GM23338 (cell line): ENCODE data around the gene FOXC2. TPM values are rescaled to one million over a fixed set of nuclear protein-coding genes. Genes with fewer than 3 reads are reported as not detected.

Source experiments
- ATAC-seq: fragments of 200-7000 bp; cut with Tn5 transposase; 3 replicates; pipeline ENCODE4 v1.9.1; 2020
- DNase-seq: peaks from one replicate; pipeline ENCODE4 v3.0.0-alpha.2; 2015; ENCODE audit warnings: low spot score
- H2AFZ ChIP-seq: fragments of 200-600 bp; sonication (generic); 2 replicates; pipeline ENCODE4 v1.8.0; 2016; ENCODE audit warnings: antibody characterized with exemption, mild to moderate bottlenecking, moderate library complexity
- H3F3A ChIP-seq: fragments of 200-600 bp; sonication (generic); replicated peaks from 2 replicates; pipeline ENCODE4 v1.8.0; 2017; ENCODE audit warnings: antibody characterized with exemption, mixed run types, low read depth
- H3K27ac ChIP-seq: fragments of 200-600 bp; sonication (generic); 2 replicates; pipeline ENCODE4 v1.6.1; 2016; ENCODE audit warnings: low read depth
- H3K27me3 ChIP-seq: fragments of 200-600 bp; sonication (generic); 2 replicates; pipeline ENCODE4 v1.8.0; 2016; ENCODE audit warnings: mild to moderate bottlenecking, mixed run types, moderate library complexity; ENCODE audit not compliant: insufficient read depth
- H3K36me3 ChIP-seq: fragments of 200-600 bp; sonication (generic); 2 replicates; pipeline ENCODE4 v1.8.0; 2016; ENCODE audit warnings: mild to moderate bottlenecking; ENCODE audit not compliant: insufficient read depth
- H3K4me1 ChIP-seq: fragments of 200-600 bp; sonication (generic); 2 replicates; pipeline ENCODE4 v1.8.0; 2016; ENCODE audit warnings: mild to moderate bottlenecking, moderate library complexity; ENCODE audit not compliant: insufficient read depth
- H3K4me2 ChIP-seq: fragments of 200-600 bp; sonication (generic); 2 replicates; pipeline ENCODE4 v1.7.1; 2017; ENCODE audit warnings: mixed run types
- H3K4me3 ChIP-seq: fragments of 200-600 bp; sonication (generic); 2 replicates; pipeline ENCODE4 v1.6.1; 2016; ENCODE audit warnings: mixed run types
- H3K79me2 ChIP-seq: fragments of 200-600 bp; sonication (generic); replicated peaks from 2 replicates; pipeline ENCODE4 v1.8.0; 2017; ENCODE audit warnings: mild to moderate bottlenecking; ENCODE audit not compliant: insufficient read depth
- H3K9me2 ChIP-seq: fragments of 200-600 bp; sonication (generic); 2 replicates; pipeline ENCODE4 v1.8.0; 2017; ENCODE audit not compliant: insufficient read depth
- H4K20me1 ChIP-seq: fragments of 200-600 bp; sonication (generic); replicated peaks from 2 replicates; pipeline ENCODE4 v1.8.0; 2017; ENCODE audit warnings: mild to moderate bottlenecking; ENCODE audit not compliant: insufficient read depth
- H3K27ac Mint-ChIP-seq: 2 replicates; pipeline ENCODE4 v1.8.0; 2020; ENCODE audit warnings: inconsistent platforms, mild to moderate bottlenecking, moderate library complexity, mixed read lengths
- H3K27me3 Mint-ChIP-seq: 3 replicates; pipeline ENCODE4 v1.8.0; 2022; ENCODE audit warnings: low read depth, mild to moderate bottlenecking, moderate library complexity, mixed read lengths, inconsistent platforms; ENCODE audit not compliant: insufficient read depth, poor library complexity
- H3K36me3 Mint-ChIP-seq: 3 replicates; pipeline ENCODE4 v1.8.0; 2021; ENCODE audit warnings: low read depth, mild to moderate bottlenecking, inconsistent platforms, moderate library complexity, mixed read lengths
- H3K4me1 Mint-ChIP-seq: 3 replicates; pipeline ENCODE4 v1.8.0; 2020; ENCODE audit warnings: mild to moderate bottlenecking, inconsistent platforms, mixed read lengths
- H3K4me3 Mint-ChIP-seq: 3 replicates; pipeline ENCODE4 v1.8.0; 2021; ENCODE audit warnings: moderate library complexity, mild to moderate bottlenecking, inconsistent platforms, mixed read lengths
- H3K9me3 Mint-ChIP-seq: 3 replicates; pipeline ENCODE4 v1.8.0; 2020; ENCODE audit warnings: moderate library complexity, mild to moderate bottlenecking, inconsistent platforms, mixed read lengths
- CREB1 ChIP-seq: fragments of 250-450 bp; sonication (Bioruptor Pico); IDR thresholded peaks from 2 replicates; pipeline ENCODE4 v1.5.0; 2020; ENCODE audit warnings: low read depth, mild to moderate bottlenecking, moderate library complexity
- CTCF ChIP-seq, 2 experiments: fragments of 200-600 bp in 1 of 2; sonication (generic) in 1 of 2; conservative IDR thresholded peaks; 2 replicates each; pipeline versions ENCODE4 v1.5.1 to v1.6.1; 2016 to 2017; ENCODE audit warnings: antibody characterized with exemption in 2 of 2, low read depth in 2 of 2, mild to moderate bottlenecking in 2 of 2, moderate library complexity in 1 of 2
- ETS1 ChIP-seq: IDR thresholded peaks from 2 replicates; pipeline ENCODE4 v1.6.1; 2016; ENCODE audit warnings: antibody characterized with exemption
- EZH2 ChIP-seq: fragments of 200-600 bp; sonication (generic); IDR thresholded peaks from one replicate; pipeline ENCODE4 v1.8.0; 2017; ENCODE audit warnings: antibody characterized with exemption, mild to moderate bottlenecking, low read depth; ENCODE audit not compliant: unreplicated experiment
- EZH2phosphoT487 ChIP-seq: fragments of 200-600 bp; sonication (generic); IDR thresholded peaks from one replicate; pipeline ENCODE4 v1.8.1; 2018; ENCODE audit warnings: antibody characterized with exemption; ENCODE audit not compliant: unreplicated experiment
- JUNB ChIP-seq: IDR thresholded peaks from one replicate; pipeline ENCODE4 v1.6.1; 2016; ENCODE audit warnings: antibody characterized with exemption; ENCODE audit not compliant: unreplicated experiment
- NANOG ChIP-seq: IDR thresholded peaks from 2 replicates; pipeline ENCODE4 v1.6.1; 2016; ENCODE audit warnings: antibody characterized with exemption, borderline replicate concordance
- POLR2AphosphoS5 ChIP-seq: IDR thresholded peaks from 2 replicates; pipeline ENCODE4 v1.6.1; 2016; ENCODE audit warnings: antibody characterized with exemption, low read depth
- REST ChIP-seq: IDR thresholded peaks from one replicate; pipeline ENCODE4 v1.6.1; 2018; ENCODE audit warnings: antibody characterized with exemption; ENCODE audit not compliant: unreplicated experiment
- STAT1 ChIP-seq: IDR thresholded peaks from one replicate; pipeline ENCODE4 v1.6.1; 2016; ENCODE audit warnings: antibody characterized with exemption; ENCODE audit not compliant: unreplicated experiment
- ZNF114 ChIP-seq: fragments of 250-450 bp; sonication (Bioruptor Pico); IDR thresholded peaks from 2 replicates; pipeline ENCODE4 v1.5.0; 2020; ENCODE audit warnings: mild to moderate bottlenecking, moderate library complexity
- ZNF331 ChIP-seq: fragments of 250-450 bp; sonication (Bioruptor Pico); IDR thresholded peaks from 2 replicates; pipeline ENCODE4 v1.5.0; 2020; ENCODE audit warnings: low read depth, mild to moderate bottlenecking, moderate library complexity
- polyA plus RNA-seq: library from polyadenylated mRNA; unstranded; fragments of >200 nt; fragmentation: Nextera tagmentation; extraction: Ambion mirVana; gene quantifications from 2 replicates; pipeline ENCODE4 v1.2.1, GENCODE V29; 2016
- total RNA-seq: library from RNA; depleted of rRNA; stranded (reverse); fragments of >200 nt; shearing (Covaris generic); gene quantifications from 2 replicates; pipeline ENCODE4 v1.2.3, GENCODE V29; 2014
- TF ChIP-seq, protein P1 (sequence below): fragments of 250-450 bp; sonication (Bioruptor Pico); IDR thresholded peaks from 2 replicates; pipeline ENCODE4 v1.5.0; 2020; ENCODE audit warnings: mild to moderate bottlenecking, moderate library complexity

FOXC2 gene
- total and polyA plus RNA-seq, 2 experiments from 2014 or later, result 0.16 TPM; not detected in 1

DNA sequence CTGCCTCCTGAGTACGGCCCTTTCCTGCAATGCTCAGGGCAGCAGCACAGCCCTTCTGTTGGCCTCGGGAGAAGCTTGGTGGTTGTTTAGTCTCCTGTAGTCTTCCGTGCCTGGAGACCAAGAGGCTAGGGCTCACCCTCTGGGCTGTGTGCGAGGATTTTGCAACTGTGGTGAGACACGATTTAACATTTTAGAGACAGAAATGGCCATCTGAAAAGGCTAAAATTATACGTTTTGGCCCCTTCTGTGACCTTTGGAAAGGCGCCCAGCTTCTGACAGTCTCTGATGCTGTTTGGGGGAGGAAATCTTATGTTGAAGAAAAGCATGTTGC, 44.9 kb downstream of the FOXC2 start:
- Histone ChIP-seq H3K4me1 (0 out of 2 replicates have a peak, but pooled peaks cover 6% of the 10 kb centered on the region), H3K27ac (no peak overlapping the region), H3F3A (no peaks in the 10 kb centered on the region), H3K27me3 (no peaks in the 10 kb centered on the region), H3K9me2 (no peaks in the 10 kb centered on the region), H3K4me2 (no peak overlapping the region), H2AFZ (no peak overlapping the region), H3K79me2 (no peaks in the 10 kb centered on the region), H3K4me3 (no peak overlapping the region), H4K20me1 (no peaks in the 10 kb centered on the region), H3K36me3 (no peaks in the 10 kb centered on the region)
- Mint-ChIP-seq H3K4me3 (no peak overlapping the region), H3K9me3 (no peaks in the 10 kb centered on the region), H3K36me3 (no peaks in the 10 kb centered on the region), H3K27ac (no peak overlapping the region), H3K4me1 (peaks cover 18% of the 10 kb centered on the region), H3K27me3 (peaks cover 6% of the 10 kb centered on the region)
- ATAC-seq (no peak), DNase-seq (no peak)
- no peak for TF ChIP-seq EZH2phosphoT487
- TF ChIP-seq EZH2, result no peak
- TF ChIP-seq POLR2AphosphoS5, result no peak
- no peak for TF ChIP-seq ETS1
- TF ChIP-seq, protein P1, sequence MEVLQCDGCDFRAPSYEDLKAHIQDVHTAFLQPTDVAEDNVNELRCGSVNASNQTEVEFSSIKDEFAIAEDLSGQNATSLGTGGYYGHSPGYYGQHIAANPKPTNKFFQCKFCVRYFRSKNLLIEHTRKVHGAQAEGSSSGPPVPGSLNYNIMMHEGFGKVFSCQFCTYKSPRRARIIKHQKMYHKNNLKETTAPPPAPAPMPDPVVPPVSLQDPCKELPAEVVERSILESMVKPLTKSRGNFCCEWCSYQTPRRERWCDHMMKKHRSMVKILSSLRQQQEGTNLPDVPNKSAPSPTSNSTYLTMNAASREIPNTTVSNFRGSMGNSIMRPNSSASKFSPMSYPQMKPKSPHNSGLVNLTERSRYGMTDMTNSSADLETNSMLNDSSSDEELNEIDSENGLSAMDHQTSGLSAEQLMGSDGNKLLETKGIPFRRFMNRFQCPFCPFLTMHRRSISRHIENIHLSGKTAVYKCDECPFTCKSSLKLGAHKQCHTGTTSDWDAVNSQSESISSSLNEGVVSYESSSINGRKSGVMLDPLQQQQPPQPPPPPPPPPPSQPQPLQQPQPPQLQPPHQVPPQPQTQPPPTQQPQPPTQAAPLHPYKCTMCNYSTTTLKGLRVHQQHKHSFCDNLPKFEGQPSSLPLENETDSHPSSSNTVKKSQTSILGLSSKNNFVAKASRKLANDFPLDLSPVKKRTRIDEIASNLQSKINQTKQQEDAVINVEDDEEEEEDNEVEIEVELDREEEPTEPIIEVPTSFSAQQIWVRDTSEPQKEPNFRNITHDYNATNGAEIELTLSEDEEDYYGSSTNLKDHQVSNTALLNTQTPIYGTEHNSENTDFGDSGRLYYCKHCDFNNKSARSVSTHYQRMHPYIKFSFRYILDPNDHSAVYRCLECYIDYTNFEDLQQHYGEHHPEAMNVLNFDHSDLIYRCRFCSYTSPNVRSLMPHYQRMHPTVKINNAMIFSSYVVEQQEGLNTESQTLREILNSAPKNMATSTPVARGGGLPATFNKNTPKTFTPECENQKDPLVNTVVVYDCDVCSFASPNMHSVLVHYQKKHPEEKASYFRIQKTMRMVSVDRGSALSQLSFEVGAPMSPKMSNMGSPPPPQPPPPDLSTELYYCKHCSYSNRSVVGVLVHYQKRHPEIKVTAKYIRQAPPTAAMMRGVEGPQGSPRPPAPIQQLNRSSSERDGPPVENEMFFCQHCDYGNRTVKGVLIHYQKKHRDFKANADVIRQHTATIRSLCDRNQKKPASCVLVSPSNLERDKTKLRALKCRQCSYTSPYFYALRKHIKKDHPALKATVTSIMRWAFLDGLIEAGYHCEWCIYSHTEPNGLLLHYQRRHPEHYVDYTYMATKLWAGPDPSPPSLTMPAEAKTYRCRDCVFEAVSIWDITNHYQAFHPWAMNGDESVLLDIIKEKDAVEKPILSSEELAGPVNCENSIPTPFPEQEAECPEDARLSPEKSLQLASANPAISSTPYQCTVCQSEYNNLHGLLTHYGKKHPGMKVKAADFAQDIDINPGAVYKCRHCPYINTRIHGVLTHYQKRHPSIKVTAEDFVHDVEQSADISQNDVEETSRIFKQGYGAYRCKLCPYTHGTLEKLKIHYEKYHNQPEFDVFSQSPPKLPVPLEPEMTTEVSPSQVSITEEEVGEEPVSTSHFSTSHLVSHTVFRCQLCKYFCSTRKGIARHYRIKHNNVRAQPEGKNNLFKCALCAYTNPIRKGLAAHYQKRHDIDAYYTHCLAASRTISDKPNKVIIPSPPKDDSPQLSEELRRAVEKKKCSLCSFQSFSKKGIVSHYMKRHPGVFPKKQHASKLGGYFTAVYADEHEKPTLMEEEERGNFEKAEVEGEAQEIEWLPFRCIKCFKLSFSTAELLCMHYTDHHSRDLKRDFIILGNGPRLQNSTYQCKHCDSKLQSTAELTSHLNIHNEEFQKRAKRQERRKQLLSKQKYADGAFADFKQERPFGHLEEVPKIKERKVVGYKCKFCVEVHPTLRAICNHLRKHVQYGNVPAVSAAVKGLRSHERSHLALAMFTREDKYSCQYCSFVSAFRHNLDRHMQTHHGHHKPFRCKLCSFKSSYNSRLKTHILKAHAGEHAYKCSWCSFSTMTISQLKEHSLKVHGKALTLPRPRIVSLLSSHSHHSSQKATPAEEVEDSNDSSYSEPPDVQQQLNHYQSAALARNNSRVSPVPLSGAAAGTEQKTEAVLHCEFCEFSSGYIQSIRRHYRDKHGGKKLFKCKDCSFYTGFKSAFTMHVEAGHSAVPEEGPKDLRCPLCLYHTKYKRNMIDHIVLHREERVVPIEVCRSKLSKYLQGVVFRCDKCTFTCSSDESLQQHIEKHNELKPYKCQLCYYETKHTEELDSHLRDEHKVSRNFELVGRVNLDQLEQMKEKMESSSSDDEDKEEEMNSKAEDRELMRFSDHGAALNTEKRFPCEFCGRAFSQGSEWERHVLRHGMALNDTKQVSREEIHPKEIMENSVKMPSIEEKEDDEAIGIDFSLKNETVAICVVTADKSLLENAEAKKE (CRISPR knock-in tag), result no peak
- no peak for TF ChIP-seq ZNF114 (CRISPR knock-in tag)
- no peak for TF ChIP-seq STAT1
- TF ChIP-seq CREB1 (CRISPR knock-in tag), result no peak
- no peak for TF ChIP-seq NANOG
- TF ChIP-seq REST, result no peak
- TF ChIP-seq CTCF (conservative IDR thresholded peaks at IDR 0.05; ENCODE audit: low read depth in 2 of 2), result no peak
- TF ChIP-seq JUNB, result no peak
- no peak for TF ChIP-seq ZNF331 (CRISPR knock-in tag)
